Mesenteric fat pad (tissue), 1 donor: Measurements from ENCODE around the gene CNBP. TPM values are rescaled to one million over a fixed set of nuclear protein-coding genes. Genes with fewer than 3 reads are reported as not detected.
A peak's percentile ranks its signal among the peaks of the same experiment; 100 is the strongest.
"Not testable (repeated sequence)": the region's sequence is repeated elsewhere in the genome, so short reads cannot be mapped to it uniquely, and the experiment has no call there.

Experiments
- DNase-seq: peaks from one replicate; pipeline ENCODE4 v3.0.0-alpha.2; 2020; ENCODE audit warnings: low spot score
- total RNA-seq: library from RNA; stranded (reverse); fragmentation: NEBNext Ultra II Directional; extraction: Animal tissue kit (Norgen Biotek cat#: 25700); gene quantifications from one replicate; pipeline ENCODE4 v1.2.1, GENCODE V29; 2021
- donor health status: DM: yes; HTN: yes; CAD: no.

CNBP gene
- total RNA-seq, 1 donor from 2014 or later = 338 TPM

DNA sequence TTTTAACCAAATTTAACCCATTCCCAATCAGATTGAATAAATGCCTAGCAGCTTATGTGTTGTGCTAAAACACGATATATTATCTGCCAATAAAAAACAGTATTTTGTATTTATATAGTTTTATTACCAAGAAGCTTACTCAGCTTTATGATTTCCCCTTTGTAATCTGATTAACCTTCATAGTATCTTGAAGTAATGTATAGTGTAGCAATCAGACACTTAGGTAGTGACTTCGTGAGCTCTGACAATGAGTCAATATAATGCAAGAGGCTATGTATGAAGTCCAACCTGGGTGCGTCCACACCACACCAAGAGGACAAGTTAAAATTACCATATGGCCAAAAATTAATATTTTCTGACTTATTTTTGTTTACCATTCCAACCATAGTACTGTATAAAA, 2.1 kb upstream of the CNBP start:
- DNase-seq = no peak

DNA sequence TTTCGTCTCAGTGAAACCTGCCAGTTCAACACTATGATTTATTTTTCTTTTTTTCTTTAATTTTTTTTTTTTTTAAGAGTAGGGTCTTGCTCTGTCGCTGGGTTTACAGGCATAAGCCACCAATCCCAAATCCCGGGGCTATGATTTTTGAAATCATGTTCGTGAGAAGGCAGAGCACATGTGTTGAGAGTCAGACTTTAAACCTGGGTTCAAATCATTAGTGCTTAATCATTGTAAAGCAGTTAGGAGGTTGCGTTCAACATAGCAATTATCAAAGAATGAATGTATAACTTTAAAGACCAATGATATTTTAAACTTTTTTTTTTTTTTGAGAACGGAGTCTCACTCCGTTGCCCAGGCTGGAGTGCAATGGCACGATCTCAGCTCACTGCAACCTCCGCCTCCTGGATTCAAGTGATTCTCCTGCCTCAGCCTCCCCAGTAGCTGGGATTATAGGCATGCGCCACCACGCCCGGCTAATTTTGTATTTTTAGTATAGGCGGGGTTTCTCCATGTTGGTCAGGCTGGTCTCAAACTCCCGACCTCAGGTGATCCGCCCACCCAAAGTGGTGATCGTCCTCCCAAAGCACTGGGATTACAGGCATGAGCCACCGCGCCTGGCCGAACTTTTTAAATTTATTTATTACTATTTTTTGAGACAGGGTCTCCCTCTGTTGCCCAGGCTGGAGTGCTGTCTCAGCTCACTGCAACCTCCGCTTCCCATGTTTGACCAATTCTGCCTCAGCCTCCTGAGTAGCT, 1.3 kb upstream of the CNBP start:
- not testable (repeated sequence) for DNase-seq

- DNase-seq = no peak
Observed at GRCh38 chr3:129184396-129184657, 631 bp upstream of the CNBP start.

DNA sequence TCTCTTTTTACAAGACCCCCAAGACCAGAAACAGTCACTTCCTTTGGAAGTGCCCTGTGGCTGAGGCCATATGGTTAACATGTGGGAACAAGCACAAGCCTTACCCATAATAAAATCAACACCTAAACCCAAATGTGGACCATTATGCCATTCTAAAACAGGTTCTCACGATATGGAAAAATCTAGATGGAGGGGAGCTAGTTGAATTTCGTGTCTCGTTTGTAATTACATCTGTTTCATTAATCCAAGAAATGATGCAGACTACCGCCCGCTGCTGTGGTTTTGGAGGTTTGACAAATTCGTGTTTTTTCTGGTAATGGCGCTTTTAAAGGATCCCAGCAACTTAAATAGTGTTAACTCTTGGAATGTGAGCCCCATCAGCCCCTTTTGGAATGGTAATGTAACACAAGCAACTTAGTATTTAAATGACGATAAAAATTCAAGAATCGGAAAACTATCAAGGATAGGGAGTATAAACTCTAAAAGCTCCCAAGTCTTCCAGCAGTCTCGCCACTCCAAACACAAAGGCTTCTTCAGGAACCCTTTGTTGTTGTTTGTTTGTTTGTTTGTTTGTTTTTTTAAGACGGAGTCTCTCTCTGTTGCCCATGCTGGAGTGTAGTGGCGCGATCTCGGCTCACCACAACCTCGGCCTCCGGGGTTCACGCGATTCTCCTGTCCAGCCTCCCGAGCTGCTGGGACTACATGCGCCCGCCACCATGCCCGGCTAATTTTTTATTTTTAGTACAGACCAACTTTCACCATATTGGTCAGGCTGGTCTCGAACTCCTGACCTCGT, 1.1 kb downstream of the CNBP start:
- DNase-seq = no peak

GRCh38 chr3:129181819-129182218, 1.9 kb downstream of the CNBP start:
- DNase-seq = no peak

- no peak for DNase-seq
Observed at GRCh38 chr3:129180461-129180860, 3.2 kb downstream of the CNBP start.

- DNase-seq = no peak
Observed at GRCh38 chr3:129176051-129176450, 7.6 kb downstream of the CNBP start.

- no peak for DNase-seq
Observed at GRCh38 chr3:129173725-129174124, 10.0 kb downstream of the CNBP start.

DNA sequence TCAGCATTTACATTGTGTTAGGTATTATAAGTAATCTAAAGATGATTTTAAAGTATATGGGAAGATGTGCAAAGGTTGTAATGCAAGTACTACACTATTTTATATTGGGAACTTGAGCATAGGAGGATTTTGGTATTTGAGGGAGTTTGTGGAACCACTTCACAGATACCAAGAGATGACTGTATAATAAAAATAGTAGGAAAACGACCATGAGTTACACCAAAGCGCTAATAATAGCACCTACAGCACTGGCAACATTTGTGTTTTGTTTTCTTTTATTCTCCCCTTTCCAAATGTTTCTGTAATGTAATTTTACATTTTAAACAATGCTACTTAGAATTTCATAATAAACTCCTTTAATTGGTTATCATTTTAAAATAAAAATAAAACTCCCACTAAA, 10.5 kb downstream of the CNBP start:
- no peak for DNase-seq

DNA sequence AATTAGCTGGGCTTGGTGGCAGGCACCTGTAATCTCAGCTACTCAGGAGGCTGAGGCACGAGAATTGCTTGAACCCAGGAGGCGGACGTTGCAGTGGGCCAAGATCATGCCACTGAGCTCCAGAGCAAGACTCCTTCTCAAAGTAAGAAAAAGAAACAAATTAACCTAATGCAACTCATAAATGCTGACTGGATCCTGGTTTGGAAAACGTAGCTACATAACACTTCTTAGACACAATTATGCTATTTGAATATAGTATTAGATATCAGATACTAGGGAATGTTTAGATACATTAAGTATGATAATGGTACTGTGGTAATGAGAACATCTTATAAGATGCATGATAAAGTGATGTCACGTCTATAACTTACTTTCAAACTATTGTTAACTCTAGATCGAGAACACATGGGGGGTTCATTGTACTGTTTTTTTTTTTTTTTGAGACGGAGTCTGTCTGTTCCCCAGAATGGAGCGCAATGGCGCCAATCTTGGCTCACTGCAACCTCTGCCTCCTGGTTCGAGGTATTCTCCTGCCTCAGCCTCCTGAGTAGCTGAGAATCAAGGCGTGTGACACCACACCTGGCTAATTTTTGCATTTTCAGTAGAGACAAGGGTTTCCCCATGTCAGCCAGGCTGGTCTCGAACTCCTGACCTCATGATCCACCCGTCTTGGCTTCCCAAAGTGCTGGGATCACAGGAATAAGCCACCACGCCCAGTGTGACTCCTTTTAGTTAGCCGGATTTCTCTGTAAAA, 16.9 kb downstream of the CNBP start:
- DNase-seq = no peak

DNA sequence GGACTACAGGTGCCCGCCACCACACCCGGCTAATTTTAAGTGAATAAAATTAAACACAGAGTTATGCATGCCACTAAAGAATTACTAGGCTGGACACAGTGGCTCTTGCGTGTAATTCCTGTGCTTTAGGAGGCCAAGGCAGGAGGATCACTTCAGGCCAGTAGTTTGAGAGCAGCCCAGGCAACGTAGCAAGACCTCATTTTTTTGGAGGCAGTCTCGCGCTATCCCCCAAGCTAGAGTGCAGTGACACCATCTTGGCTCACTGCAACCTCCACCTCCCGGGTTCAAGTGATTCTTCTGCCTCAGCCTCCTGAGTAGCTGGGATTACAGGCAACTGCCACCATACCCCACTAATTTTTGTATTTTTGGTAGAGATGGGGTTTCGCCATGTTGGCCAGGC, 18.1 kb downstream of the CNBP start:
- not testable (repeated sequence) for DNase-seq

DNA sequence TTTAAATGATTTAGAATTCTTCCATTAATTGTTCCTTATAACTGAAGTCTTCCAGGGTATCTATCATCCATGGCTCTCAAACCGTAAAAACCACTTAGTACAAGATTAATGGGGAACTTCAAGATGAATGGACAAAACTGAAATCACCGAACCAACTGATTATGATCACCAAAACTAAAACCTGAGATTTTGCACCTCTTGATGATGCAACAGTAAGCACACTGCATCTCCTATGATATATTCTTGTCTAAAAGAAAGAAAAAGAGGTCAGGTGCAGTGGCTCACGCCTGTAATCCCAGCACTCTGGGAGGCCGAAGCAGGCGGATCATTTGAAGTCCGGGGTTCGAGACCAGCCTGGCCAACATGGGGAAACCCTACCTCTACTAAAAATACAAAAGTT, 19.2 kb downstream of the CNBP start:
- no peak for DNase-seq

DNA sequence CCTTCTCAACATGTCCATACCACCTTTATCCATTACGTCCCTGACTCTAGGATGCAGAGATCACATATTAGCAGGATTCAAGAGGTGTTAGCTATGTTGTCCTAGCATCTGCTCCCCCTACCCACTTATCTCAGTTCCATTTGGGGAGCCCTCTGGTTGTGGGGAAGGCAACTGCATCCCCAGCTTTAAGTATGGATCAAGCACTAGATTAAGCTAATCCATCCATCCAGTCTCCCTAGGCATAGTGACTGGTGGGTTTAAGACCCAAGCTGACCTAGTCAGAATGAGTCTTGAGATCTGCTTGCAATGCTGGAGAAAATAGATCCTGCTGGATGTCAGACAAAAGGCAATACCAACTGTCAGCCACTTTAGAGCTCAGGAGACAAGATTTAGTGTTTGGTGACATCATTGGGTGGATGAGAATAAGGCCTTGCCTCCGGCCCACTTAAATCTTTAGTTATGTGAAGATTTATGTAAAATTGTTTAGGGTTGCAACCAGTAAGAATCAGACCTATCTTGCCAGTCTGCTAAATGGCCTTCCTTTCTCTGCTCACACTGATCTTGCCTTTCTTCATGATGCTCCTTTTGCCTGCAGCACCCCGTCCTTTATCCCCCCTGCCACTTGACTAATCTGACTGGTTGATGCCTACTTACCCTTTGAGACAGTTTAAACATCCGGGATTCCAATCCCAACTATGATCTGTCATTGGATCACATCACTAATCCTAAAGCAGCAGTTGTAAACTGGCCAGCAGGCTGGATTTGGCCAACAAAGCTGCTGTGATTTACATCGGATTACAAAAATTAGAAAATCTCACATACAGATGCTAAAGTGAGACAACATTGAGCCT, 20.7 kb downstream of the CNBP start:
- no peak for DNase-seq

DNA sequence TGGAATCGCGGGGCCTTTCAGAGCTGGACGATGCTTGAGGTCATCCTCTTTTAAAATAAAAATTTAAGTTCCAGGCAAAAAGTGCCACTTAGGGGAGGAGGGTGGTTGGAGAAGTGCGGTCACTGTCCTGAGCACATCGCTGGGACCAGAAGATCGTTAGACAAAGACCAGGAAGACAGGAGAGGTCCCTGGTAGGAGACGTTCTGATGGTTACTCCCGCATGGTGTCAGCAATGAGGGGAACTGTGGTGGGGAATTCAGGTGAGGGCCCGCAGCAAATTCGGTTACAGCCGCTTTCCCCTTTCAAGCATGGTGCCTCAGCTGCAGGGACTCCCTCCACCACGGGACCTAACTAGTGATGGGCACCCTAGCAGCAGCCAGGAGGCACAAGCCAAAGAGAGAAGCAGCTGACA, 21.8 kb downstream of the CNBP start:
- no peak for DNase-seq

DNA sequence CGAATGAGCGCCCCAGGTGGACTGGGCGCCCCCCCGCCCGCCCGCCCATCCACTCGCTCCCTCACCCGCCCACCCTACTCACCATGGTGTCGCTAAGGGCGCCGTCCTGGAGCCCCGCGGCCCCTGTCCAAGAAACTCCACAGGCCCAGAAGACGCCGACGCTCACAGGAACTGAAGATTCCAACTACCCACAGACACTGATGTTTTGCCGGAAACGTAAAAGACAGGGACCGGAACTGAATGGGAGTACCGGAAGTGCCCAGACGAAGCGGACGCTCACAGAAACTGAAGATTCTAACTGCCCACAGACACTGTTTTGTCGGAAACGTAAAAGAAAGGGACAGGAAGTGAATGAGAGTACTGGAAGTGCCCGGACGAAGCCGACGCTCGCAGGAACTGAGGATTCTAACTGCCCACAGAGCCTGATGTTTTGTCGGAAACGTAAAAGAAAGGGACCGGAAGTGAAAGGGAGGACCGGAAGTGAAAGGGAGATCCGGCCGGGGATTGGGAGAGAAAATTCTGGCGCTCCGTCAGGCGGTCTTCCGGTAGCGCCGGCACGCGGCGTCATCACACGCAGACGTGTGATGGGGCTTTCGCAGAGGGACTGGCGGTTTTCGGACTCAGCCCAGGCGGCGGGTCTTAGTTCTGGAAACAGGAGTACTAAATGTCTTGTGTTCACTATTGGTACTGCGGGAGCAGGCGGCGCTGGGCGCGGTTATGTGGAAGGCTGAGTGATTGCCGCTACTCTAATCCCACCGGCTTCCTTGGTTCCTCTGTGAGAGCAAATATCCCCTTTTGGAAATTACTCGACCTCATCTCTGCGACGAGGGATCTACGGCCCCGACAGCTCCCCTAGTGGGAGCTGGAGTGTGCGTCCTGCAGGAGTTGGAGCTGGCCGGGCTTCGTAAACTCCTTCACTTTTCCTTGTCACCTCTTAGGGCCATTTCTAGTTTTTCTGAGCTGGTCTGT, 22.5 kb downstream of the CNBP start, which contains the start of gene ISY1:
TSS of gene ISY1 (minus strand) at position 173 of the 969 bp plus-strand sequence. CDS start at position 85, 88 bp downstream.
- DNase-seq = peak; percentile 95

GRCh38 chr3:129144786-129145185, 38.9 kb downstream of the CNBP start:
- DNase-seq = peak; percentile 3

GRCh38 chr3:129141011-129141410, 42.7 kb downstream of the CNBP start:
- peak; percentile 53 for DNase-seq

GRCh38 chr3:129139911-129140310, 43.8 kb downstream of the CNBP start:
- peak; percentile 18 for DNase-seq

DNA sequence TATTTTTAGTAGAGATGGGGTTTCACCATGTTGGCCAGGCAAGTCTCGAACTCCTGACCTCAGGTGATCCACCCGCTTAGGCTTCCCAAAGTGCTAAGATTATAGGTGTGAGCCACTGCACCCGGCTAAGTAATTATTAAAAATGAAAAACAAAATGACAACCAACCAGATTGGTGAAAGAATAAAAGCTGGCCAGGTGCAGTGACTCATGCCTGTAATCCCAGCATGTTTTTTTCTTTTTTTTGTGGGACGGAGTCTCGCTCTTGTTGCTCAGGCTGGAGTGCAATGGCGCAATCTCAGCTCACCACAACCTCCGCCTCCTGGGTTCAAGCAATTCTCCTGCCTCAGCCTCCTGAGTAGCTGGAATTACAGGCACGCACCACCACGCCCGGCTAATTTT, 47.4 kb downstream of the CNBP start:
- DNase-seq = not testable (repeated sequence)
